GM12878 (cell line): ENCODE results near the gene PRDM15. TPM values are rescaled to one million over a fixed set of nuclear protein-coding genes. Genes with fewer than 3 reads are reported as not detected.

Experiments used
- ATAC-seq: fragments of 200-7000 bp; cut with Tn5 transposase; 3 replicates; pipeline ENCODE4 v1.9.1; 2020; ENCODE audit warnings: mild to moderate bottlenecking, moderate library complexity
- BruUV-seq: library from RNA; stranded (reverse); fragments of 400-500 nt; replicated peaks from 2 replicates; lab custom pipeline; 2021; lab: Mats Ljungman, UMichigan
- CTCF ChIA-PET: fragments of 300-600 bp; sonication (Branson Sonifier 250); formaldehyde crosslinking; extraction: SDS; loops from one replicate; lab custom pipeline; 2021; ENCODE audit warnings: inconsistent platforms; lab: Yijun Ruan, JAX
- POLR2A ChIA-PET: fragments of 350-600 bp; formaldehyde crosslinking; extraction: SDS; loops from one replicate; lab custom pipeline; 2021; ENCODE audit warnings: inconsistent platforms; lab: Charles Lee
- RAD21 ChIA-PET: fragments of 300-600 bp; sonication (Branson Sonifier 250); formaldehyde crosslinking; loops from one replicate; lab custom pipeline; 2023; ENCODE audit warnings: antibody characterized with exemption; ENCODE audit not compliant: unreplicated experiment; lab: Charles Lee
- SMC1A ChIA-PET: fragments of 300-600 bp; sonication (Branson Sonifier 250); formaldehyde crosslinking; loops from one replicate; lab custom pipeline; 2023; ENCODE audit not compliant: unreplicated experiment, uncharacterized antibody; lab: Charles Lee
- DNase-seq: peaks from one replicate; pipeline ENCODE4 v3.0.0-alpha.2; 2011; ENCODE audit warnings: low read depth, low spot score
- FAIRE-seq: peaks from 3 replicates; lab custom pipeline; 2011; peaks lifted over from hg19 to GRCh38; lab: Jason Lieb, UNC
- H2AFZ ChIP-seq: 2 replicates; pipeline ENCODE4 v1.6.0; 2011; ENCODE audit warnings: low read depth, low read length, control low read depth; ENCODE audit not compliant: control insufficient read depth
- H3K27ac ChIP-seq: 2 replicates; pipeline ENCODE4 v1.5.1; 2011; ENCODE audit warnings: control low read depth; ENCODE audit not compliant: control insufficient read depth, insufficient read depth
- H3K27me3 ChIP-seq, 2 experiments: replicated peaks in 1 of 2; 2 replicates each; pipeline versions ENCODE4 v1.6.0 to v1.6.1; 2011; ENCODE audit warnings: low read length in 1 of 2; ENCODE audit not compliant: control insufficient read depth in 2 of 2, insufficient read depth in 2 of 2
- H3K36me3 ChIP-seq, 2 experiments: 2 replicates each; pipeline ENCODE4 v1.5.1; 2011; ENCODE audit warnings: low read length in 1 of 2; ENCODE audit not compliant: control insufficient read depth in 2 of 2, insufficient read depth in 2 of 2
- H3K4me1 ChIP-seq: 2 replicates; pipeline ENCODE4 v1.6.1; 2011; ENCODE audit warnings: mild to moderate bottlenecking, low read length, moderate library complexity, mixed read lengths; ENCODE audit not compliant: control insufficient read depth, insufficient read depth
- H3K4me2 ChIP-seq: 2 replicates; pipeline ENCODE4 v1.6.0; 2011; ENCODE audit warnings: control low read depth; ENCODE audit not compliant: control insufficient read depth, insufficient read depth
- H3K4me3 ChIP-seq: fragments of 200-600 bp; sonication (generic); 2 replicates; pipeline ENCODE4 v1.5.1; 2016
- H3K79me2 ChIP-seq: 2 replicates; pipeline ENCODE4 v1.6.0; 2011; ENCODE audit warnings: low read length; ENCODE audit not compliant: control insufficient read depth, insufficient read depth
- H3K9ac ChIP-seq: 2 replicates; pipeline ENCODE4 v1.8.0; 2011; ENCODE audit warnings: low read length, control low read depth, mixed read lengths; ENCODE audit not compliant: control insufficient read depth, insufficient read depth
- H3K9me3 ChIP-seq: replicated peaks from 3 replicates; pipeline ENCODE4 v1.5.1; 2011; ENCODE audit warnings: mild to moderate bottlenecking, low read length; ENCODE audit not compliant: control insufficient read depth, insufficient read depth
- H4K20me1 ChIP-seq: 2 replicates; pipeline ENCODE4 v1.6.0; 2011; ENCODE audit not compliant: control insufficient read depth, insufficient read depth
- CREM ChIP-seq: IDR thresholded peaks from 2 replicates; pipeline ENCODE4 v1.6.1; 2014; ENCODE audit warnings: antibody characterized with exemption, low read depth
- POLR2AphosphoS5 ChIP-seq: IDR thresholded peaks from 2 replicates; pipeline ENCODE4 v1.6.1; 2011; ENCODE audit warnings: mild to moderate bottlenecking, low read length, inconsistent platforms
- RBBP5 ChIP-seq: fragments of 200-600 bp; sonication (generic); conservative IDR thresholded peaks from 2 replicates; pipeline ENCODE4 v1.6.1; 2016
- ZNF622 ChIP-seq: fragments of 450-650 bp; IDR thresholded peaks from 2 replicates; pipeline ENCODE4 v1.6.1; 2017; ENCODE audit warnings: mild to moderate bottlenecking, inconsistent platforms
- WGBS: methylation state at CpG from one replicate; pipeline ENCODE4 v1.1.6; 2016; ENCODE audit warnings: low lambda C conversion rate; ENCODE audit not compliant: insufficient replicate concordance, insufficient coverage; ENCODE audit errors: missing lambda C conversion rate; 5-methylcytosine and 5-hydroxymethylcytosine counted together
- in situ Hi-C: fragments of 300-500 bp; cut with MboI; formaldehyde crosslinking; loops from 9 replicates; pipeline ENCODE4 v1.14.3; 2018; ENCODE audit warnings: mixed read lengths
- intact Hi-C: fragments of 100-400 bp; cut with micrococcal nuclease; formaldehyde crosslinking; loops from one replicate; pipeline ENCODE4 v1.14.2; 2022; ENCODE audit not compliant: unreplicated experiment
- polyA plus RNA-seq, 11 experiments: library from polyadenylated mRNA; depleted of rRNA in 4 of 11; unstranded in 6 of 11; stranded (reverse) in 5 of 11; fragments of >200 nt; fragmentation: Nextera tagmentation in 4 of 11; fragmentation: Illumina TruSeq in 1 of 11; extraction: Ambion mirVana in 4 of 11; extraction: Trizol in 1 of 11; gene quantifications; 1 replicate in 1 of 11; 2 replicates in 10 of 11; pipeline versions ENCODE4 v1.2.1 to v1.2.3, GENCODE V29; 2011 to 2016; ENCODE audit warnings: inconsistent platforms in 2 of 11, missing spikeins in 2 of 11, low read depth in 1 of 11
- total RNA-seq, 4 experiments: library from RNA; depleted of rRNA in 3 of 4; stranded (reverse); fragments of >200 nt in 3 of 4; fragmentation: Illumina TruSeq in 1 of 4; extraction: Trizol in 1 of 4; gene quantifications; 2 replicates each; pipeline versions ENCODE4 v1.2.1 to v1.2.3, GENCODE V29; 2013 to 2021
- TF ChIP-seq, protein P1 (sequence below): fragments of 150-350 bp; IDR thresholded peaks from 2 replicates; pipeline ENCODE4 v1.6.1; 2016; ENCODE audit warnings: low read depth, low read length

Gene PRDM15
- total and polyA plus RNA-seq, 10 of the 15 experiments (the other 5 are each of a cell fraction or from before 2014, with no cell fraction given): 2.2 to 16.0 (median 8.6) TPM

DNA sequence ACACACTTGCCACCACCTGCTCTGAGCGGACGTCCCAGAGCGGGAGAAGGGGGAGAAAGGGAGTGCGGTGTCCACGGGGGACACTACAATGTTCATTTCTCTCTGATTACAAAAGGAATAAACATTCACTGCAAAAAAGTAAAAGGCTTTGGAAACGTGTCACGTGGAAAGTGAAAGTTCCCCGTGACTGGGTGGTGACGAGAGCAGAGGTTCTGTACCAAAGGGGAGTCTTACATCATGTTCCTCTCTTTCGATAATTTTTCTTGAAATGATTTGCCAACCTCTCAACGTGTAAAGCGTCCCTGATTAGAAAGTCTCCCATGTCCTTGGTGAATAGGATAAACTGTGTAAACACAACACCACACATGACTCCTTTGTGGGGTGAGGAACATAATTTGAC, 22.0 kb upstream of the PRDM15 start (continued):
- TF ChIP-seq, protein P1, sequence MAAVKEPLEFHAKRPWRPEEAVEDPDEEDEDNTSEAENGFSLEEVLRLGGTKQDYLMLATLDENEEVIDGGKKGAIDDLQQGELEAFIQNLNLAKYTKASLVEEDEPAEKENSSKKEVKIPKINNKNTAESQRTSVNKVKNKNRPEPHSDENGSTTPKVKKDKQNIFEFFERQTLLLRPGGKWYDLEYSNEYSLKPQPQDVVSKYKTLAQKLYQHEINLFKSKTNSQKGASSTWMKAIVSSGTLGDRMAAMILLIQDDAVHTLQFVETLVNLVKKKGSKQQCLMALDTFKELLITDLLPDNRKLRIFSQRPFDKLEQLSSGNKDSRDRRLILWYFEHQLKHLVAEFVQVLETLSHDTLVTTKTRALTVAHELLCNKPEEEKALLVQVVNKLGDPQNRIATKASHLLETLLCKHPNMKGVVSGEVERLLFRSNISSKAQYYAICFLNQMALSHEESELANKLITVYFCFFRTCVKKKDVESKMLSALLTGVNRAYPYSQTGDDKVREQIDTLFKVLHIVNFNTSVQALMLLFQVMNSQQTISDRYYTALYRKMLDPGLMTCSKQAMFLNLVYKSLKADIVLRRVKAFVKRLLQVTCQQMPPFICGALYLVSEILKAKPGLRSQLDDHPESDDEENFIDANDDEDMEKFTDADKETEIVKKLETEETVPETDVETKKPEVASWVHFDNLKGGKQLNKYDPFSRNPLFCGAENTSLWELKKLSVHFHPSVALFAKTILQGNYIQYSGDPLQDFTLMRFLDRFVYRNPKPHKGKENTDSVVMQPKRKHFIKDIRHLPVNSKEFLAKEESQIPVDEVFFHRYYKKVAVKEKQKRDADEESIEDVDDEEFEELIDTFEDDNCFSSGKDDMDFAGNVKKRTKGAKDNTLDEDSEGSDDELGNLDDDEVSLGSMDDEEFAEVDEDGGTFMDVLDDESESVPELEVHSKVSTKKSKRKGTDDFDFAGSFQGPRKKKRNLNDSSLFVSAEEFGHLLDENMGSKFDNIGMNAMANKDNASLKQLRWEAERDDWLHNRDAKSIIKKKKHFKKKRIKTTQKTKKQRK: no peak
- TF ChIP-seq POLR2AphosphoS5: no peak
- no peak for TF ChIP-seq RBBP5
- peak; percentile 51 for TF ChIP-seq CREM

DNA sequence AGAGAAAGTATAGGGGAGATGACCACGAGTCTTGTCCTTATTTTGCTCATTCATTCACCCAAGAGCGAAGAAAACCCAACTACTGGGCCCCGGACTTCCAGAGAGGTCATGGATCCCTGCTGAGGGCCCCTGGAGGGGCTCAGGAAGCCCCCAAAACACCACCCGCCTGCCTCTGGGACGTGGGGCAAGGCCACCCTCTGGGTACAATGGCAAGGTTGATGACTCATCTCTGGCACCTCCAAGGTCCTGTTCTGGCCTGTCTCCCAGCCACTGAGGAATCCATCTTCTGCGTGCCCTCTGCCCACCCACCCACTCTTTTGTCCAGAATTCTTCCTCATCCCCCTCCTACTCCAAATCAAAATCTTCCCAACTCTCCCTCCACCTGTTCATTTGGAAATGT, 21.3 kb upstream of the PRDM15 start:
- in situ Hi-C loops: no loop called here
- peaks cover 3 to 5% of the 10 kb centered on the region in 2 experiments for H3K36me3 ChIP-seq
- H3K9ac ChIP-seq: no peak overlapping the region
- CTCF ChIA-PET: no interaction called here
- TF ChIP-seq ZNF622: no peak
- TF ChIP-seq, all 136 proteins: peak for 0
- no peak overlapping the region for H3K27ac ChIP-seq
- H4K20me1 ChIP-seq: no peaks in the 10 kb centered on the region
- H3K4me1 ChIP-seq: peaks cover 11% of the 10 kb centered on the region
- WGBS: 97% methylated on average over 6 of the region's 6 CpGs
- SMC1A ChIA-PET: interaction anchor here (1.4 kb wide), 1 partner anchor 23 kb away, joined by 3 read pairs; no protein-coding TSS in a partner anchor
- ATAC-seq: peak; percentile 28; the same call in 1 of the 3 replicates
- no peaks in the 10 kb centered on the region for H3K79me2 ChIP-seq
- H3K4me3 ChIP-seq: no peak overlapping the region
- RAD21 ChIA-PET: no interaction called here
- intact Hi-C loops: loop anchor here (5.0 kb wide), 1 partner anchor 217 kb away; no protein-coding TSS in a partner anchor
- H3K4me2 ChIP-seq: no peak overlapping the region
- BruUV-seq: no TSS peak
- POLR2A ChIA-PET: no interaction called here
- no peak for DNase-seq
- H3K9me3 ChIP-seq: no peaks in the 10 kb centered on the region
- no peak overlapping the region for H2AFZ ChIP-seq
- no peaks in the 10 kb centered on the region for H3K27me3 ChIP-seq
- FAIRE-seq: no peak
